Measurements from ENCODE around the gene PAIP2B.
"Not testable (repeated sequence)": the region's sequence is repeated elsewhere in the genome, so short reads cannot be mapped to it uniquely, and the experiment has no call there.

The PAIP2B gene, protein sequence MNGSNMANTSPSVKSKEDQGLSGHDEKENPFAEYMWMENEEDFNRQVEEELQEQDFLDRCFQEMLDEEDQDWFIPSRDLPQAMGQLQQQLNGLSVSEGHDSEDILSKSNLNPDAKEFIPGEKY

DNA sequence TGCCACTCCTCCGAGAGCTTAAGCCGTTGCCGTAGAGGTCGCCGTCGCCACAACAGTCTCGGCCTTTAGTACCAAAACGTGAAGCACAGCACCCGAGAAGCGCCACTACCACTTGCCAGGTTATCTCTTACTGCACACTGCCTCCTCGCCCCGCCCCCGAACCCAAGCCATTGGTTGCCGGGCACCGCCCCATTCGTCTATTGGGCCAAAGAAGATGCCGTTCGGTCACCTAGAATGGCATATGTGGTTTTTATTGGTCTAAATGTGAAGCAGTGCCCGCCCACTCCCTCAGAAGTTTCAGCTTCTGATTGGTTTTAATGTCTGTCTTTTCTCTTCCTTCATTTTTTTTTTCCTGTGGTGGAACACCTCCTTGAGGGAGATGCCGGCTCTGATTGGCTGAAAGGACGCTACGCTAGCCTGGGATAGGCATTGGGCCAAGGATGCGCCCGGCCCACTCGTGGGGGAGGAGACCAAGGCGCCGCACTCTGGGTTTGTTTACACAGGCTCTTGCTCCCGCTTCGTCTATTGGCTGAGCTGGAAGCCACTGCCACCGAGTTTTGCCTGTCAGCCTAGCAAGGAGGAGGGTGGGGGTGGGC is at the start of gene PAIP2B:
Gene PAIP2B, minus strand, starts transcription at position 139 of the 596 bp plus-strand sequence. CDS start 24,514 bp downstream, outside the sequence.
- DNase-seq = peak; percentile 99

DNA sequence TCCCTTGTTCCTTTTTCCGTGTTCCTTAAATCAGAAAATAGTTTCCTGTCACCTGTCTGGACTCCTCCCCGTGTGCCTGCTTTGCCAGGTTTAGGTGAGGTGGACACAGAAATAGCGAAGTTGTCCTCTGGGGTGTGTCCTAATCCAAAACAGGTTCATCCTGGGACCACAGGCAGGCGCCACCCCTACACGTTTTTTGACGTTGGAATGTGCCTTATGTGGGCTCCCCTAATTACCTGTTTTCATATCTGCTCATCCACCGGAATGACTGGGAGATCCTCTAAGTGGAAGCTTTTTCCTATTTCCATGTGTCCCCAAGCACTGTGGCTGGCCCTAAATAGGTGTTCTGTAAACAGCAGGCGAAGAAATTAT is 49.0 kb upstream of the PAIP2B start:
- no peak for DNase-seq

DNA sequence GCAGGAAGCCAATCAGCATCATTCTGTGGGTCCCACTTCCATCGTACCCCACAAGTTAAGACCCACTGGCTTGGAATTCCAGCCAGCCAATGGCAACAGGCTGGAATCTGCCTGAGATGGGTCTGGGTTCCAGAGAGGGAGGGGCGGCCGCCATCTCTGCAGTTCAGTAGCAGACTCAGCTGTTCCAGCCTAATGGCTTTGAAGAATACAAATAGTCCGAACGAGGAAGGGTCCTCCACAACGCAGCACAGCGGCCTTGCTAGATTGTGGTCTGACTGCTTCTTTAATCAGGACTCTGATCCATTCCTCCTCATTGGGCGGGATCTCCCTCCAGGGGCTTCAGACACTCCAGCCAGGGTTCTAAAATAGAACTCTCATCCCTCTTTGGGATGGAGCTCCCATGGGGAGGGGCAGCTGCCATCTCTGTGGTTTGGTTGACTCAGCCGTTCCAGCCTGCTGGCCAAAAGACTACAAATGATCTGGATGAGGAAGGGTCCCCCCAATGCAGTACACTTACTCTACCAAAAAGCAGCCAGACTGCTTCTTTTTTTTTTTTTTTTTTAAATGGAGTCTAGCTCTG is 42.7 kb upstream of the PAIP2B start:
- no peak for DNase-seq

DNA sequence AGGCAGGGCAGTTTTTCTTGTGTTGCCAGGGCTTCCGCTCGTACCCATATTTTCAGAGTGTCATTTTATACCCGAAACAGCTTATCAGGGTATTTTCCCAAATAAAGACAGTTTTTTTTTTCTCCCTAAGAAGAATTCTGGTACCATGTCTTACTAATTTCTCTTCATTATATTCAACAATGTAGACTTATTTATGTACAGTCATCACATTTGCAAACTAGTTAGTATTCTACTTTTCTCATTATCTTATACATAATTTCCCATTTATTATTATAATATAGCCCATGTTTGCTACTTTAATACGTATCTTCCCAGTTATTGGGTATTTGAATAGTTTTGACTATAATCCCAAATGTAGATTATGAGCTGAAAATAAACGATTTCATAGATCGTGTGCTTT is 36.5 kb upstream of the PAIP2B start:
- DNase-seq = no peak

DNA sequence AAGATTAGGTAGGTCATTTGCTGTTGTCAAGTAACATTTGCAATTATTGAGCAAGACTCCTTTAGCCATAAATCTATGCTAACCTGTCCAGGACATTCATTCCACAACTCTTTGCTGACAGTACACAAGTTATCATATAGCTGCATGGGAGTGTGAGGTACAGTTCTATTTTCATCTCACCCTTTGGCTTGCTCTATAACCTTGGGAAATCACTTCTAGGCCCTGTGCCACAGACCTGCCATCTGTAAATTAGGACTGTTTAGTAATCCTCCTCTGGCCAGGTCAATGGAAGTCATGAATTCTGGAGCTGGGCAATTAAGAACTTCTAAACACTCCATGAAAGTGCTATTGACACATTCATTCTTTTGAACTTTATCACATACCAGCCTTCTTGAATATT is 34.6 kb upstream of the PAIP2B start:
- DNase-seq = no peak

DNA sequence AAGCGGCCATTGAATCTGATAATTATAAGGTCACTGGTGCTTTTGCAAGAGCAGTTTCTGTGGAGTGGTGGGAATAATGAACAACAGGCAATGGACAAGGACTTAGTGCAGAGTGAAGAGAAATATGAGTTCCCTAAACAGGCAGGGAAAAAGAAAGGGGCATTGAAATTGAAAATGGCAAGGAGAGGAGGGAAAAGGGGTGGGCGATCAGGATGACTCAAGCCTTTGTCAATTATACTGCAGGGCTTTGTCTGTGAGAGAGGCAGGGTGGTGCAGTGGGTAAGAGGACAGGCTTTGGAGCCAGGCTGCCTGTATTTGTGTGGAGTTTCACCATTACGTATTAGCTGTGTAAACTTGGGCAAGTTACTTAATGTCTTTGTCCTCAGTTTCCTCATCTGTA is 29.5 kb upstream of the PAIP2B start:
- no peak for DNase-seq

DNA sequence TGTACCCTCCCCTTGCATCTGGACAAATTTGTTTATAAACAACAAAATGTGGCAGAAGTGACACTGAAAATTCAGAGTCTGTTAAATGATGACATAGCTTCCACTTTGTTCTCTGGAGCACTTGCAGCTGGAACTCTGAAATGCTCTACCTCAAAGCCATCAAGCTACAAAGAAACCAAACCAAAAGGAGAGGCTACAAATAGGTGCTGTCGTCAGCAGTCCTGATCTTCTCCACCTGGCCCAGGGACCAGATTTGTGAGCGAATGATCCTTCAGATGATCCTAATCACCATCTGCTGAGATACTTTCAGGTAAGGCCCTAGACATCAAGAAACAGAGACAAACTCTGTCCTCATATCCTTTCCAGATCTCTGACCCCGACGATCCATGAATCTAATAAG is 27.9 kb upstream of the PAIP2B start:
- DNase-seq = no peak

DNA sequence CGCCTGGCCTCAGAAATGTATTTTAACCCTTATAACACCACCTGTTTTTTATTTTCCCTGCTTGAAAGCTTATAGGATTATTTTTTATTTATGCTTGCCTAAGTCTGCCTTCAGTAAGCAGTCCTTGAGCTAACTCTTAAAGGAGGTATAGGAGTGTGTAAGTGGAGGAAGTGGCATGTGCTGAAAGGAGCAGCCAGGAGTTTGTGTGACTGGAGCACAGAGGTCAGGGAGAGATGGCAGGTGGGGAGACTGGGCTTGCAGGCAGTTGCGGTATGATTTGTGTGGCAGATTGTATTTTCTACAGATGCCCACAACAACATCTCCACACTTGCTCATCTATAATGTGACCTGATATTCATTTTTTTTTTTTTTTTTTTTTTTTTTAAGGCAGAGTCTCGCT is 27.2 kb upstream of the PAIP2B start:
- no peak for DNase-seq

DNA sequence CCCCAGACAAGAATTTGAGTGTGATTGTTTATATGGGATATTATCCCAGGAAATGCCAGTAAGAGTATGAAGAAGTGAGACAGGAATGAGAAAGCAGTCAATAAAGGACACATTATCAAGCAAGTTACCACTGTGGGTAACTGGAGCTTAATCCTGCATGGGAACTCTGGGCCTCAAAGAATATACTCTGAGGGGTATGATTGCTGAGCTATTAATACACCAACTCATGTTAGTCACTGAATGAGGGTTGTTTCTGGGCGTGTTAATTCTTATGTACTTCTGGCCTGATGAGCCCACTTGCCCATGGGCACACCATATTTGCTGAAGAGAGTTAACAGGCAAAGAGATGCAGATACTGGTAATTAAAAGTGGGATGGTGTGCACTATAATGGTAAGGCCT is 26.6 kb upstream of the PAIP2B start:
- DNase-seq = no peak

DNA sequence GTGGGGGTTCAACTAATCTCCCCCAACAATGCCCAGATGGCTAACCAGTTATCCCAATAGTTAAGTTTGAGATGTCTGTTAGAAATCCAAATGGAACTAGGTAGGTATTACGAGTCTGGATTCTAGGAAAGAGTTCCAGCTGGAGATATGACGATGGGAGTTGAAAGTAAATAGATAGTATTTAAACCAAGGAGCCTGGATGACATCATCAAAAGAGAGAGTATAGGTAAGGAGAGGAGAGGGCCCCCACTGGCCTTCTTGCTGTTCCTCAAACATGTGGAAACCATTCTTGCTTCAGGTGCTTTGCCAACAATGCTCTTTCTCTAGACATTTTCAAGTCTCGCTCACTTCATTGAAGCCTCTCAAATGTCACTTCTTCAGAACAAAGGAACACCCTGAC is 26.0 kb upstream of the PAIP2B start:
- DNase-seq = no peak

DNA sequence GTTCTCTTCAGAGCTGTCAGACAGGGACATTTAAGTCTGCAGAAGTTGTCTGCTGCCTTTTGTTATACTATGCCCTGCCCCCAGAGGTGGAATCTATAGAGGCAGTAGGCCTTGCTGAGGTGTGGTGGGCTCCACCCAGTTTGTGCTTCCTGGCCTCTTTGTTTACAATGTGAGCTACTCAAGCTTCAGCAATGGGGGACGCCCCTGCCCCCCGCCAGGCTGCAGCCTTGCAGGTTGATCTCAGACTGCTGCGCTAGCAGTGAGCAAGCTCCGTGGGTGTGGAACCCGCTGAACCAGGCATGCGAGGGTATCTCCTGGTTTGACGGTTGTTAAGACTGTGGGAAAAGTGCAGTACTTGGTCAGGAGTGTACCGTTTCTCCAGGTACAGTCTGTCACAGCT is 24.0 kb upstream of the PAIP2B start:
- DNase-seq = no peak

DNA sequence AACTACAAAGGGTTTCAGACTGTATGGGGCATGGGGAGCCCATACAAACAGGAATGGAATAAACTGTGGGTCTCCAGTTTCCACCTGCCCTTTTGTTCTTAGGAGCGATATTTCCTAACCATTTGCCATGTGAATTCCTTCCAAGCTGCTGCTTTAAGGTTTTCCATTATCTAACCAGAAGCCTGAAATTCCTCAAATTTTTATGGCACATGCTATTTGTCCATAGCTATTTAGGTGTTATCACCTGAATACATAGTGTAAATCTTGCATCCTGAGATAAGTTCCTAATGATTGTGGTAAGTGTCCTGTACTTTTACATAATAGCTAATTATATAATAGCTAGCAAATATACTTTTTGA is 17.4 kb upstream of the PAIP2B start:
- no peak for DNase-seq

DNA sequence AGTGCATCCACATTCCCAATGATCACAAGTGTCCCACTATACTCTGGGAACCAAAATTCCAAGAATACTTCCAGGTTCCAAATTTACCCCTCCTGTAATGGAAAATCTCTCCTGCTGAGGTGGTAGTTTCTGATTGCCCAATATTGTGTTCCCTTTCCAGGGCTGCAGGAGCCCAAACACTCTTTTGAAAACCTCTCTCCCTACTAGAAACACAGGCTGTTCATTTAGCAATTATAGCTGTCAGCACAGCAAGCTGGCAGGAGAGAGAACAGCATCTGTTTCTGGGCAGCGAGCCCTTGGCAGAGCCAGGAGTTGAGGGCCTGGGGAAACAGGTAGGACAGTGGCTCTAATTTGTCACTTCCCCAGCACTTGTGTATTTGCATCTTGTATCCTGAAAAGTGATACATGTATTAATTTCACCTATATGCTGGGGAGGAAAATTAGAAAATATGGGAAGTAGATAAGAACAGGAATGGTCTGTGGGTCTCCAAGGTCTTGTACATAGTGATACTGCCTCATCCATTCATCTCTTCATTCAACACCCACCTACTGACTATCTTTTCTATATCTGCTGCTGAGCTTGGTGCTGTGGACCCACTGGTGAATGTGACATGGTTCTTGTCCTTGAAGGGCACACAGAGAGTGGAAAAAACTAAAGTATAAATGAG is 16.9 kb upstream of the PAIP2B start:
- no peak for DNase-seq

DNA sequence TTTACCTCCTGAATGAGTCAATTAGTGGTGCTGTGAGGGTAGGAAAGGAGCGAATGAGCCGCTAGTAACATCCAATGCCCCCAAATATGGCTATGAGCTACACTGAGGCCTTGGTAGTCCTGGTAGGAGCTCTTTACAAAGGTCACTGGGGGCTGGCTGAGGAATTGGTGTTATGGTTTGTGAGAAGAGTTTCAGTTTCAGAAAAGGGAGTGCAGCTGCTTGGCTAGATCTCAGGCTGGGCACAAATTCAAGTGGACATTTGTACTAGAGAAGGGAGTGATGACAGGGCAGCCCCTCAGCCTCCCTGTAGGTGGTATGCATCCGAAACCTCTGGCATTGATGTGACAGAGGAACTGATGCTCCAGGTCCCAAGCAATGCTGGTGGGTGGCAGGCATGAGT is 13.9 kb upstream of the PAIP2B start:
- no peak for DNase-seq

DNA sequence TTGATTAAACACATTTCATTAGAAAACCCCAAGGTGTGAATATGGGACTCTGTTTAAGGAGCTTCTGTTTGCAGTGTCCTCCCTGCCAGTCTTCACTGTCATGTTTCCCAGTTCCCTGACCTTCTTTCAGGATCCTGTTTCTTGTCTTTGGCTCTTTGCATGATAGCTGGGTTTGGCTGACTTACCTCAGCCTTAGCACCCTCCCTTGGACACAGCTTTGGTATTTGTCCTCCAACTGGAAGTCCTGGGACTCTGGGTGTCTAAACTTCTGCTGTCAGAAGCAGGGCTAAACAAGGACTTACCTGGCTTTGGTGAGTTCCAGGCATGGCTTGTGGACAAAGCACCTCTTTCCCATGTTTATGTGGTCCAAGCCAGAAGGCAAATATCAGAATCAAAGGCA is 11.2 kb upstream of the PAIP2B start:
- no peak for DNase-seq

DNA sequence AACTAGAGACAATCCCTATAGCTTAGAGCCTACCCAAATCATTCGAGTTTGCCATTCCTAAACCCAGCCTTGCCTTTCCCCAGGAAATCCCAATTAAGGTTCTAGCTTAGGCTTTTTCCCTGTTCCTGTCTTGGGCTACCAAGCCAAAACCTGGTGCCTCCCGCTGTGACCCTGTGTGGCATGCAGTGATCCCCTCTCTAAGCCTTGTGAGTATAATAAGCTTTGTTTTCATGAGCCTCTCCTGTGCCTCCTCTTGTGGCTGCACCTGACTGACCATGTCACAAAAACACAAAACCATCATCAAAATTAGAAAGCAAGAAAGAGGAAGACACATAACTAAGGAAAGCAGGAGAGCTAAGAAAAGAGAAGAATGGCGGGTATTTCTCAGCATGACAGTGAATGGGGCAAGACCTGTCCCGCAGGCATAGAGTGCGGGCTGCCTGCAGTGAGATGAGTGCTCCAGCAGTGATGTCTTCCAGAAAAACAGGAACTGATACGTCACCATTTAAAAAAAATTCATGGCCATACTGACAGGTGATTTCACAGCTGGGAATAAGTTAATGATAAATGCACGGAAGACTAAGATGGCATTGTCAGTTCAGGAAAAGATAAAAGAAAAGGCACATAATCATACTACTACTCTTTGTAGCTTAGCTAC is 9.2 kb upstream of the PAIP2B start:
- no peak for DNase-seq

DNA sequence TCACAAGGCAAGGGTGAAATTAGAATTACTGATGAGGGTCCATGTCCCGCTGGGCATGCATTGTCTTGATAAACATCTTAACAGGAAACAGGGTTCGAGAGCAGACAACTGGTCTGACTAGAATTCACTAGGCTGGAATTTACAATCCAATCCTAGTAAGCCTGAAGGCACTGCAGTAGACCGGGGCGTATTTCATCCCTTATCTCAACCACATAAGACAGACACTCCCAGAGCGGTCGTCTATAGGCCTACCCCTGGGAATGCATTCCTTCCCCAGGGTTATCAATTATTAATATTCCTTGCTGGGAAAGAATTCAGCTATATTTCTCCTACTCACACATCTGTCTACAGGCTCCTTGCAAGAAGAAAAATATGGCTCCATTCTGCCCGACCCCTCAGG is 6.2 kb upstream of the PAIP2B start:
- not testable (repeated sequence) for DNase-seq

DNA sequence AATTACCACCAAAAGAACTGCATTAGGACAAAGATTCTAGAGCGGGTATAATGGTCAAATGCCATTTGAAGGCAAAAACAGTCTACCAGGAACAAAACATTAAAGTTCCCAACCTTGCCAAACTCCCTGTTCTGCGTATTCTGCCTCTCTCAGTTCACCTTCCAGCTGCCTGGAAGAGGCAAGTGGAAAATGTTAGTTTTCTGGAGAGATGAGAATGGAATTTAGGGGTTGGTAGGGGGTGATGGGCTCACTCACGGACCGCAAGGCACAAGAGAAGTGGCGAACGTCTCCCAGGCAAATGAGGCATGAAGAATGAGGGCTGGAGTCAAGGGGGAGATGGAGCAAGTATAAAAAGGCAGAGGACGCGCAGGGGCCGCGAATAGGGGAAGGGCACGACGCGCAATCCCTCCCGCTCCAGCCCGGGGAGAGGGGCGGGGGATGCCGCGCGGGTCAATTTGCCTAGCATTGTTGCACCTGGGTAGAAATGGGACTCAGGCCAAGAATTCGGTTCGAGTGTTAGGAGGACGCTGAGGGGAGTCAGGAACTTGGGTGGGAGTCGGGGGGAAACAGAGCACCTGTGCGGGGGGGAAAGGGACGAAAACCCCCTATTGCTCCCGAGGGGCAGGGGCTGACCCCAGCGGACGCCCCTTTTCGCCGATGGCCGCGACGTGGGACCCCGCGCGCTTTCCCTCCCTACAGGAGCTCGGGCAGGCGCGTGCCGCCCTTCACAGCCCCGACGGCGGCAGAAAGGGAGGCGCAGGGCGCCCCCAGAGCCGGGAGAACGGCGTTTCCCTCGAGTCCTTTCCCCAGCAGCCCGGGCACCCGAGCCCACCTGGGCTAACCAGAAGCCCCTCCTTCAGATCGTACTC is 573 bp downstream of the PAIP2B start:
- DNase-seq = peak; percentile 15

DNA sequence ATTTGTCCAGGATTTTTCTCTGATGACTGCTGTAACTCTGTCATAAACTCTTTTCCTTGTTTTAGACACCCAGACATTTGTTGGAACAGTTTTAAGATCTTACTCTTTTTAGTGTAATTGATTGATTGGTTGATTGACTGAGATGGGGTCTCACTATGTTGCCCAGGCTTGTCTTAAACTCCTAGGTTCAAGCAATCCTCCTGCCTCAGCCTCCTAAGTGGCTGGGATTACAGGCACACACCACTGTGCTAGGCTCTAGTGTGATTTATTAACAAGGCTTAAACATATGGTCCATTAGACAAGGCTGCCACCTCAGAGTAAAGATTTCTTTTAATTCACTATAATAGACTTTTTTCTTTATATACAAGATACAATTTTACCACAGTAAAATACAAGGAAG is 2.0 kb downstream of the PAIP2B start:
- no peak for DNase-seq

DNA sequence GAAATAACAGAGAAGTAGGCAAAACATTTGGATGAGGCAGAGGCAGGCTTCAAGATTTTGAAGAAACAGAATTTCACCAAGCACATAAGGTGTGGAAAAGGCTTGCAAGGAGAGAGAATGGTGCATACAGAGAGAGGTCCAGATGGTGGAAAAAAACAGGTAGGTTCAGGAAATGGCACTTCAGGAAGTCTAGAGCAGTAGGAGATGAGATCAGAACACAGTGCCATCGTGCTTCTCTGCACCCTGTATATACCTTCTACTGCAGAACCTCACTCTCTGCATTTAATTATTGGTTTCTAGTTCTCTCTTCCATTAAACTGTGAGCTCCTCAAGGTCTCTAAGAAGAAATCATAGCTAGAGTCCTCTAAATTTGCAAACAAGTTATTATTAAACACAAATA is 2.4 kb downstream of the PAIP2B start:
- DNase-seq = no peak

DNA sequence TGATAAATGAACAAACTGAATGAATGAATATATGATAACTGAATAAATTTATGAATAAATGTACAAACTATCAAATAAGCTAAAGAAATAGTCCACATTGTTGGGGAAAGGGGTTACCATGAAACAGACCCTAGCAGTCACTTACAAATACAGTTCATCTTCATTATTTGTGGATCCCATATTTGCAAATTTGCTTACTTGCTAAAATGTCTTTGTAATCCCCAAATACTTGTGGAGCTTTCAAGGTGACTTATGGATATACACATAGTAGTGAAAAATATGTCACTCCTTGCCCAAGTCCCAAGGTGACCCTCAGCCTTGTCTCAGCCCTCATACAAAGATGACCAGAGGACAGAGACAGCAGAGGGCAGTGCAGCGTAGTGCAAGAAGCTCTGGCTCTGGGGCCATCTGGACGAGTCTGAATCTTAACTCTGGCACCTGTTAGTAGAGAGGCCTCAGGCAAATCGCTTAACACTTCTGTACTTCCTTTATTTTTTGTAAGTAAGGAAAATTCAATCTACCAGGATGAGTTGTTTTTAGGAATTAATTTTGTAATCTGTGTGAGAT is 3.1 kb downstream of the PAIP2B start:
- peak; percentile 8 for DNase-seq

DNA sequence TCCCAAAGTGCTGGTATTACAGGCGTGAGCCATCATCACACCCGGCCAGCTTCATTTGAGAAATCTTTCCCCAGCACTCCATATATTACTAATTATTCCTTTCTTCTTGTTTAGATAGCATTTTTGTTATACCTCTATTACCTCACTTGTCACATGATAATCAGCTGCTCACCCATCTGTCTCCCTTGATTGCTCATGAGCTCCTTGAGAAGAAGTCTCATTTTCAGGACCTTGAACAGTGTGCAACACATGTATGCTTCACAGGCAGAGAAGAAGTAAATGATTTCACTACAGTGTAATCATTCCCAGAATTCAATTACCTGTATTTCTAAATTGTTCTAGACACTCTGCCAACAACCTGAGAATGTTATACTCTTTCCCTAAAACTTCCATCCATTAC is 6.2 kb downstream of the PAIP2B start:
- no peak for DNase-seq

DNA sequence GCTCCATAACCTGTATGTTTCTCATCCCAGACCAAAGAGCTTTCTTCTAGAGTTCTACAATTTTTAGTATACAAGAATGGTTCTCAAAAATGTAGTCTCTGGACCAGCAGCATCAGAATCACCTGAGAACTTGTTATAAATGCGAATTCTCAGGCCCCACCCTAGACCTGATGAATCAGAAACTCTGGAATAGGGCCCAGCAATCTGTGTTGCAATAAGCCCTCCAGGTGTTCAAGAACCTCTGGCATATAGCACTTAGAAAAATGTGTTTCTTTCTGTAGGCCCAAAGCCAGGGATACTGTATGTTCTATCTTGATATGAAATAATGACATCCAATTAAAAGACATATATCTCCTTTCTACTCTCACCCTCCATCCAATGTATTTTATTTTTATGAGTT is 10.4 kb downstream of the PAIP2B start:
- DNase-seq = no peak
